GM10847 (cell line): Measurements from ENCODE around the gene NEUROD4.

Experiments
- POLR2A ChIP-seq: IDR thresholded peaks from 2 replicates; pipeline ENCODE4 v1.6.1; 2011; ENCODE audit not compliant: insufficient read length; ENCODE audit errors: extremely low read depth

Gene NEUROD4

GRCh38 chr12:55073043-55074022 is 53.6 kb downstream of the NEUROD4 start:
- TF ChIP-seq POLR2A, result no peak

GRCh38 chr12:55074806-55075205 is 55.0 kb downstream of the NEUROD4 start:
- TF ChIP-seq POLR2A, result no peak
